Natural killer cell (primary cell): ENCODE data around the gene MED7. TPM values are rescaled to one million over a fixed set of nuclear protein-coding genes. Genes with fewer than 3 reads are reported as not detected.
A peak's percentile ranks its signal among the peaks of the same experiment; 100 is the strongest.

ENCODE experiments used
- ATAC-seq, 3 donors: fragments of 150-1000 bp in 2 of 3; fragments of 200-7000 bp in 1 of 3; cut with Tn5 transposase; 1 replicate in 1 of 3; 2 replicates in 2 of 3; pipeline ENCODE4 v1.10.0; 2021; ENCODE audit warnings: mild to moderate bottlenecking in 2 of 3, moderate library complexity in 2 of 3
- DNase-seq, 2 donors: peaks; one replicate each; pipeline versions ENCODE4 v3.0.0 to v3.0.0-alpha.2; 2013 to 2021; ENCODE audit warnings: mixed read lengths in 1 of 2
- H3K27ac ChIP-seq: one replicate; pipeline ENCODE4 v1.5.1; 2013; ENCODE audit warnings: mild to moderate bottlenecking, low read length
- H3K27me3 ChIP-seq: one replicate; pipeline ENCODE4 v1.6.1; 2013; ENCODE audit warnings: low read length; ENCODE audit not compliant: control insufficient read depth, insufficient read depth
- H3K36me3 ChIP-seq: one replicate; pipeline ENCODE4 v1.6.1; 2013; ENCODE audit warnings: low read length; ENCODE audit not compliant: control insufficient read depth, insufficient read depth
- H3K4me1 ChIP-seq: one replicate; pipeline ENCODE4 v1.6.1; 2013; ENCODE audit warnings: low read length; ENCODE audit not compliant: control insufficient read depth, insufficient read depth
- H3K4me3 ChIP-seq: one replicate; pipeline ENCODE4 v1.5.1; 2013; ENCODE audit warnings: low read length
- H3K9me3 ChIP-seq: one replicate; pipeline ENCODE4 v1.6.1; 2013; ENCODE audit warnings: low read length; ENCODE audit not compliant: control insufficient read depth, insufficient read depth
- H3K27ac Mint-ChIP-seq, 2 donors: one replicate each; pipeline ENCODE4 v1.8.0; 2022; ENCODE audit warnings: mild to moderate bottlenecking in 2 of 2, mixed read lengths in 2 of 2, moderate library complexity in 1 of 2
- H3K27me3 Mint-ChIP-seq, 2 donors: one replicate each; pipeline ENCODE4 v1.8.0; 2022; ENCODE audit warnings: low read depth in 2 of 2, mixed read lengths in 2 of 2
- H3K36me3 Mint-ChIP-seq: one replicate; pipeline ENCODE4 v1.8.0; 2022; ENCODE audit warnings: mixed read lengths
- H3K4me1 Mint-ChIP-seq, 2 donors: one replicate each; pipeline ENCODE4 v1.8.0; 2022; ENCODE audit warnings: mixed read lengths in 2 of 2
- H3K4me3 Mint-ChIP-seq: one replicate; pipeline ENCODE4 v1.8.0; 2022; ENCODE audit warnings: mild to moderate bottlenecking, moderate library complexity, mixed read lengths
- H3K9me3 Mint-ChIP-seq, 2 donors: one replicate each; pipeline ENCODE4 v1.8.0; 2022; ENCODE audit warnings: mixed read lengths in 2 of 2
- WGBS: methylation state at CpG from one replicate; pipeline ENCODE4 v1.1.7; 2013; ENCODE audit warnings: missing lambda C conversion rate; ENCODE audit not compliant: insufficient coverage; 5-methylcytosine and 5-hydroxymethylcytosine counted together
- intact Hi-C: fragments of 100-400 bp; cut with micrococcal nuclease; formaldehyde crosslinking; loops from one replicate; pipeline ENCODE4 v1.14.2; 2022
- total RNA-seq, 4 donors: library from RNA; stranded (reverse); fragments of 120-200 nt in 1 of 4; gene quantifications; one replicate each; pipeline versions ENCODE4 v1.2.3 to v1.2.4, GENCODE V29; 2013 to 2022
- TF ChIP-seq, protein P1 (sequence below): fragments of 200-600 bp; IDR thresholded peaks from one replicate; pipeline ENCODE4 v1.8.0; 2022; ENCODE audit warnings: antibody characterized with exemption

Gene MED7
- total RNA-seq, 3 donors from 2014 or later (not counting 1 experiment from before 2014, with no cell fraction given): 9.6 to 13.3 (median 12.4) TPM

DNA sequence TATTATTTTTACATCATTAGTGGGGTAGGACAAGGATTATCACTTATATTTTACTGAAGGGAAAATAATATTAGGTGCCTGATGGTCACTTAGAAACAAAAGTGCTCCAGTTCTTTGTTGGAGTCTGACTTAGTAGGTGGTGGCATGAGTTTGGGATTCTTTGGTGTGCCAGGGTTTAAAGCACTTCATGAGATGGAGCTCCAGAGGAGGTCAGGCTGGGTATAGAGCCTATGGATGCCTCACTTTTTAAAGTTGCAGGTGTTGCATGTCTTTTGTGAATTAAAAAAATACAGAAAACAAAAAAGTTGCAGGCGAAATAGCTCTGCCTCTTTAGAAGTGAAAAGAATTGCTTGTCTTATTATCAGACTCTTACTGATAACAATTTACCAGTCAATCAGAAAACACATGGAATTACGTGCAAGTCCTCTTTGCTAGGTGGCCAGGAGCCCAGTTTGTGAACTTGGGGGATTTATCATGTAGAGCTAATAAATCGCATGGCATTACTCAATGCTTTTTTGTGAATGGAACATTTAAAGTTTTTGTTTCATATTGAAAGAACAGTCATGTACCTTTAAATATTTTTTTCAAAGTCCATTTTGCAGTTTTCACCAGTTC is 39.6 kb upstream of the MED7 start:
- Mint-ChIP-seq H3K27ac (peak overlapping the region; percentile 96 to 97), H3K4me1 (peaks cover 78 to 87% of the 10 kb centered on the region in 2 donors), H3K36me3 (peaks cover 7% of the 10 kb centered on the region), H3K9me3 (no peaks in the 10 kb centered on the region), H3K27me3 (no peaks in the 10 kb centered on the region), H3K4me3 (peak overlapping the region; percentile 99)
- no peaks in the 10 kb centered on the region for H3K9me3 ChIP-seq
- peak overlapping the region; percentile 91 for H3K27ac ChIP-seq
- intact Hi-C loops: no loop called here
- peaks cover 31% of the 10 kb centered on the region for H3K4me1 ChIP-seq
- WGBS: 47% methylated on average over 2 of the region's 3 CpGs
- DNase-seq (no peak), ATAC-seq (no peak)
- no peaks in the 10 kb centered on the region for H3K27me3 ChIP-seq
- H3K36me3 ChIP-seq: peaks cover 18% of the 10 kb centered on the region
- TF ChIP-seq, protein P1, sequence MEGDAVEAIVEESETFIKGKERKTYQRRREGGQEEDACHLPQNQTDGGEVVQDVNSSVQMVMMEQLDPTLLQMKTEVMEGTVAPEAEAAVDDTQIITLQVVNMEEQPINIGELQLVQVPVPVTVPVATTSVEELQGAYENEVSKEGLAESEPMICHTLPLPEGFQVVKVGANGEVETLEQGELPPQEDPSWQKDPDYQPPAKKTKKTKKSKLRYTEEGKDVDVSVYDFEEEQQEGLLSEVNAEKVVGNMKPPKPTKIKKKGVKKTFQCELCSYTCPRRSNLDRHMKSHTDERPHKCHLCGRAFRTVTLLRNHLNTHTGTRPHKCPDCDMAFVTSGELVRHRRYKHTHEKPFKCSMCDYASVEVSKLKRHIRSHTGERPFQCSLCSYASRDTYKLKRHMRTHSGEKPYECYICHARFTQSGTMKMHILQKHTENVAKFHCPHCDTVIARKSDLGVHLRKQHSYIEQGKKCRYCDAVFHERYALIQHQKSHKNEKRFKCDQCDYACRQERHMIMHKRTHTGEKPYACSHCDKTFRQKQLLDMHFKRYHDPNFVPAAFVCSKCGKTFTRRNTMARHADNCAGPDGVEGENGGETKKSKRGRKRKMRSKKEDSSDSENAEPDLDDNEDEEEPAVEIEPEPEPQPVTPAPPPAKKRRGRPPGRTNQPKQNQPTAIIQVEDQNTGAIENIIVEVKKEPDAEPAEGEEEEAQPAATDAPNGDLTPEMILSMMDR: no peak
- peak overlapping the region; percentile 61 for H3K4me3 ChIP-seq

DNA sequence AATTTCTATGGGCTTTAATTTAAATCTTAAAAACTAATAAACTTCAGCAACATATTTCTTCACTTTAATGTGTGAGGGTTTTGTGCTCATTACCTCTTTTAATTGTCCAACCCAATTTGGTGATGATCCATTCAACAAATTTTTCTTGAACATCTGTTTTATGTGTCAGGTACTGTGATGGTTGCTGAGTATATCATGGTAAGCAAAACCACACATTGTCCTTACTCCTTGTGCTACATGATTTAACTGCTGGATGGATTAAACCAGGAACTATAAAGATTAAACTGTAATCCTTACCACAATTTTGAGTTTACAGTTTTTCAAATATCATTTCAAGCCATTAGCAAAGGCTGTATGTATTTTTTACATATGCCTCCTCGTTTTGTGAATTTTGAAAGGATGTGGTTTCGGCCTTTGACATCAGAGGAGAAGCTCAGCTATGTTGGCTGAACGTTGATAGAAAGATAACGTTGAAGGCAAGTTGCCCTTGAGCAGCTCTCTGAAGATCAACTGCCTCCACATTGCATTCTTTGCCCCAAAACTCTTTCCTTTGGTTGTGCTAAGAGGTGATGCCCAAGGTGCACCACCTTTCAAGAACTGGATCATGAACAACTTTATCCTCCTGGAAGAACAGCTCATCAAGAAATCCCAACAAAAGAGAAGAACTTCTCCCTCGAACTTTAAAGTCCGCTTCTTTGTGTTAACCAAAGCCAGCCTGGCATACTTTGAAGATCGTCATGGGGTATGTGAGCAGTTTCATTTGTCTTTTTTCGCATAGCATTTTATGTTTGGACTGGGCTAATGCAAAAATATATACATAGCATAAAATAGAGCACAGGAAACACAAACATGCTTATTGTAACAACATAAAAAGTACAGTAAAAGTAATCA is 38.0 kb upstream of the MED7 start, which contains the start of gene ITK:
Gene ITK, plus strand, starts transcription at position 467 of the 891 bp plus-strand sequence. Its CDS starts 138 bp downstream, at position 605.
- peak within 1 kb of the TSS; percentile 99 for H3K4me3 Mint-ChIP-seq
- DNase-seq: peak; percentile 27 to 88
- intact Hi-C loops: loop anchor here (1.0 to 2.0 kb wide), 5 partner anchors 13 to 72 kb away; no protein-coding TSS in a partner anchor
- peaks cover 21% of the 10 kb centered on the region for H3K4me1 ChIP-seq
- H3K9me3 Mint-ChIP-seq: no peaks in the 10 kb centered on the region
- no peaks in the 10 kb centered on the region for H3K27me3 Mint-ChIP-seq
- no peaks in the 10 kb centered on the region for H3K9me3 ChIP-seq
- peak within 1 kb of the TSS; percentile 96 to 97 for H3K27ac Mint-ChIP-seq
- TF ChIP-seq, protein P1: no peak
- H3K36me3 Mint-ChIP-seq: peaks cover 7% of the 10 kb centered on the region
- peak within 1 kb of the TSS; percentile 91 for H3K27ac ChIP-seq
- H3K36me3 ChIP-seq: peaks cover 8% of the 10 kb centered on the region
- no peaks in the 10 kb centered on the region for H3K27me3 ChIP-seq
- peaks cover 62 to 71% of the 10 kb centered on the region in 2 donors for H3K4me1 Mint-ChIP-seq
- H3K4me3 ChIP-seq: peak within 1 kb of the TSS; percentile 61
- 35% methylated on average over 7 of the region's 8 CpGs for WGBS
- ATAC-seq: peak; percentile 84 to 94 (median 86)

DNA sequence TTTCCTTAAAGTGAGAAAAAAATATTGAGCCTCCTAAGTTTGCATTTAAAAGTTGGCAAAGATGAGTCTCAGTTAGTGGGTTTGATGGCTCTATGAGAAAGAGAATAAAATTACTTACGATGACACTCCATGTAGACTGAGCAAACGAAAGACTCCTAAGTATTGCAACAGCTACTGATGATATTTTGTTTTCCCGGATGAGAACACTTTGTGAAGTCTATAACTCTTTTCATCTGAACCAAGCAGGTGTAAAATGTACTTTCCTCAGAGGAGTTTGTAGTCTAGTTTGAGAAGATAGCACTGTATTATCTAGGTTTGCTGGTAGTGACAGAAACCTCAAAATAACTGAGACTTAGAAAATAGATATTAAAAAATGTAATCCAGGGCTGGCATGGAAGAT is 36.3 kb upstream of the MED7 start:
- ATAC-seq (no peak), DNase-seq (peak in 1 of 2 donors; percentile 44)
- Mint-ChIP-seq H3K4me3 (no peak overlapping the region), H3K36me3 (peaks cover 7% of the 10 kb centered on the region), H3K9me3 (no peaks in the 10 kb centered on the region), H3K27ac (peak overlapping the region; percentile 96 to 97), H3K4me1 (peaks cover 51 to 59% of the 10 kb centered on the region in 2 donors), H3K27me3 (no peaks in the 10 kb centered on the region)
- WGBS: 76% methylated on average over 3 of the region's 3 CpGs
- no peaks in the 10 kb centered on the region for H3K9me3 ChIP-seq
- H3K27ac ChIP-seq: peak overlapping the region; percentile 91
- H3K27me3 ChIP-seq: no peaks in the 10 kb centered on the region
- TF ChIP-seq, protein P1: no peak
- H3K4me1 ChIP-seq: peaks cover 7% of the 10 kb centered on the region
- H3K36me3 ChIP-seq: peaks cover 3% of the 10 kb centered on the region
- H3K4me3 ChIP-seq: no peak overlapping the region
- intact Hi-C loops: no loop called here
